Neural cell (in vitro differentiated cells): Measurements from ENCODE around the gene ZP4.

Experiments
- CTCF ChIP-seq: fragments of 450-650 bp; IDR thresholded peaks from 2 replicates; pipeline ENCODE4 v1.5.1; 2014; ENCODE audit warnings: antibody characterized with exemption, mild to moderate bottlenecking, moderate library complexity; ENCODE audit not compliant: poor library complexity, severe bottlenecking
- EZH2 ChIP-seq: fragments of 200-600, 300-800 bp; shearing (Covaris generic), sonication (generic); IDR thresholded peaks from 2 replicates; pipeline ENCODE4 v1.6.1; 2014; ENCODE audit warnings: antibody characterized with exemption, low read length, borderline replicate concordance, mild to moderate bottlenecking; ENCODE audit not compliant: insufficient read depth, poor library complexity, severe bottlenecking
- POLR2AphosphoS5 ChIP-seq: IDR thresholded peaks from 2 replicates; pipeline ENCODE4 v1.6.1; 2012
- REST ChIP-seq: IDR thresholded peaks from 2 replicates; pipeline ENCODE4 v1.6.1; 2012; ENCODE audit warnings: borderline replicate concordance
- TAF1 ChIP-seq: IDR thresholded peaks from 2 replicates; pipeline ENCODE4 v1.6.1; 2012; ENCODE audit warnings: low read depth

- TF ChIP-seq POLR2AphosphoS5 (no peak), CTCF (no peak), TAF1 (no peak), REST (no peak), EZH2 (no peak)
These were observed 1.3 kb upstream of the ZP4 start for GRCh38 chr1:237891979-237892378.
